Activated B cell treated with CpG ODN at 0.5 μM for 24 hours (primary cell): Measurements from ENCODE around the gene CAMKK1. TPM values are rescaled to one million over a fixed set of nuclear protein-coding genes. Genes with fewer than 3 reads are reported as not detected.
"Not testable (repeated sequence)": the region's sequence is repeated elsewhere in the genome, so short reads cannot be mapped to it uniquely, and the experiment has no call there.

ENCODE experiments used
- ATAC-seq: fragments of 200-7000 bp; cut with Tn5 transposase; one replicate; pipeline ENCODE4 v1.10.0; 2021; ENCODE audit warnings: low read depth, mild to moderate bottlenecking, moderate library complexity
- CTCF ChIA-PET: fragments of 350-600 bp; sonication (Branson Sonifier 250); formaldehyde crosslinking; loops from one replicate; lab custom pipeline; 2021; ENCODE audit warnings: antibody characterized with exemption; lab: Charles Lee
- POLR2A ChIA-PET: fragments of 350-600 bp; sonication (Branson Sonifier 250); formaldehyde crosslinking; loops from one replicate; lab custom pipeline; 2021; ENCODE audit warnings: antibody characterized with exemption; lab: Charles Lee
- DNase-seq: peaks from one replicate; pipeline ENCODE4 v3.0.0; 2022
- H3K27ac Mint-ChIP-seq: one replicate; pipeline ENCODE4 v1.8.0; 2020; ENCODE audit warnings: mixed read lengths
- H3K27me3 Mint-ChIP-seq: one replicate; pipeline ENCODE4 v1.8.0; 2021; ENCODE audit warnings: mixed read lengths
- H3K36me3 Mint-ChIP-seq: one replicate; pipeline ENCODE4 v1.8.0; 2021; ENCODE audit warnings: low read depth, mixed read lengths
- H3K4me1 Mint-ChIP-seq: one replicate; pipeline ENCODE4 v1.8.0; 2021; ENCODE audit warnings: mixed read lengths
- H3K4me3 Mint-ChIP-seq: one replicate; pipeline ENCODE4 v1.8.0; 2020; ENCODE audit warnings: mild to moderate bottlenecking, mixed read lengths
- H3K9me3 Mint-ChIP-seq: one replicate; pipeline ENCODE4 v1.8.0; 2020; ENCODE audit warnings: mixed read lengths
- CTCF ChIP-seq: fragments of 200-600 bp; IDR thresholded peaks from one replicate; pipeline ENCODE4 v1.8.0; 2022; ENCODE audit warnings: antibody characterized with exemption, mild to moderate bottlenecking
- intact Hi-C: fragments of 100-400 bp; cut with micrococcal nuclease; formaldehyde crosslinking; loops from one replicate; pipeline ENCODE4 v1.15.1; 2024
- total RNA-seq: library from RNA; stranded (reverse); gene quantifications from 2 replicates; pipeline ENCODE4 v1.2.3, GENCODE V29; 2022

The CAMKK1 gene
- total RNA-seq, 1 donor from 2014 or later = 6.1 TPM

DNA sequence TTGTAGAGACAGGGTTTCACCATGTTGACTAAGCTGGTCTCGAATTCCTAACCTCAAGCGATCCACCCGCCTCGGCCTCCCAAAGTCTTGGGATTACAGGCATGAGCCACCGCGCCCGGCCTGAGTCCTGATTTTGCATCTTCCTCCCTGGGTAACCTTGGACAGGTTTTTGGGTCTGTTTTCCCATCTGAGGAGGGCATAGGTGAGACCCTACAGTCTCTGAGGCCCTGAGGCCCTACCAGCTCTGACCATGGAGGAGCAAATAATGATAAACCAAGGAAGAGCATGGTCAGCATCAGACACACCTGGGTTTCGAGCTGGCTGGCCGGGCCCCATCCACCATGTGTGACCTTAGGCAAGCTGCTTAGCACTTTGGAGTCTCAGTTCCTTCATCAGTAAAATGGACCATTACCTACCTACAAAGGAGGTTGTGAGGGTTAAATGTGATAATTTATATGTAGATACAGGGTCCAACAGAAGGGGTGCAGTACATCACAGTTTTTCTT, 45.6 kb downstream of the CAMKK1 start:
- H3K36me3 Mint-ChIP-seq = peaks cover 22% of the 10 kb centered on the region
- ATAC-seq (no peak), DNase-seq (no peak)
- CTCF ChIA-PET = interaction anchor here (1.6 to 5.3 kb wide), 6 partner anchors 17 to 164 kb away, joined by 5 to 35 read pairs (median 12); no protein-coding TSS in a partner anchor
- H3K4me1 Mint-ChIP-seq = peaks cover 21% of the 10 kb centered on the region
- no peak overlapping the region for H3K27ac Mint-ChIP-seq
- TF ChIP-seq CTCF = no peak
- intact Hi-C loops = loop anchor here (2.0 to 5.0 kb wide), 4 partner anchors 68 to 800 kb away; partner anchors contain the start of gene ATP2A3
- no peaks in the 10 kb centered on the region for H3K9me3 Mint-ChIP-seq
- POLR2A ChIA-PET = interaction anchor here (0.6 to 3.1 kb wide), 8 partner anchors 30 to 296 kb away, joined by 3 to 19 read pairs (median 4); partner anchors contain the start of genes CYB5D2, P2RX1 and ZZEF1
- peaks cover 5% of the 10 kb centered on the region for H3K27me3 Mint-ChIP-seq
- H3K4me3 Mint-ChIP-seq = no peak overlapping the region

- ChIA-PET POLR2A (interaction anchor here (0.6 to 3.1 kb wide), 29 partner anchors 9 to 798 kb away, joined by 3 to 19 read pairs (median 5); partner anchors contain the start of genes ATP2A3, CAMKK1, CTNS and CYB5D2), CTCF (interaction anchor here (0.5 to 5.3 kb wide), 16 partner anchors 15 to 229 kb away, joined by 3 to 35 read pairs (median 6); no protein-coding TSS in a partner anchor)
- Mint-ChIP-seq H3K27ac (no peak overlapping the region), H3K4me3 (peak overlapping the region; percentile 92), H3K36me3 (peaks cover 26% of the 10 kb centered on the region), H3K4me1 (peaks cover 21% of the 10 kb centered on the region), H3K27me3 (peaks cover 4% of the 10 kb centered on the region), H3K9me3 (no peaks in the 10 kb centered on the region)
- DNase-seq (no peak), ATAC-seq (no peak)
- TF ChIP-seq CTCF = no peak
- intact Hi-C loops = loop anchor here (1.0 to 5.0 kb wide), 8 partner anchors 47 to 799 kb away; partner anchors contain the start of genes ATP2A3, CAMKK1, CTNS and CYB5D2
Measured at GRCh38 chr17:3846437-3847164, 46.3 kb downstream of the CAMKK1 start.

- peak; percentile 96 for ATAC-seq
- peaks cover 2% of the 10 kb centered on the region for H3K27me3 Mint-ChIP-seq
- peak; percentile 92 for DNase-seq
- H3K27ac Mint-ChIP-seq = peak within 1 kb of the TSS; percentile 83
- ChIA-PET CTCF (interaction anchor here (0.5 to 5.3 kb wide), 22 partner anchors 14 to 229 kb away, joined by 3 to 35 read pairs (median 4); no protein-coding TSS in a partner anchor), POLR2A (interaction anchor here (0.6 to 3.1 kb wide), 33 partner anchors 8 to 797 kb away, joined by 3 to 19 read pairs (median 5); partner anchors contain the start of genes ATP2A3, CAMKK1, CTNS and CYB5D2)
- peaks cover 21% of the 10 kb centered on the region for H3K4me1 Mint-ChIP-seq
- TF ChIP-seq CTCF = no peak
- peak within 1 kb of the TSS; percentile 92 for H3K4me3 Mint-ChIP-seq
- H3K36me3 Mint-ChIP-seq = peaks cover 31% of the 10 kb centered on the region
- H3K9me3 Mint-ChIP-seq = no peaks in the 10 kb centered on the region
- intact Hi-C loops = loop anchor here (1.0 to 5.0 kb wide), 9 partner anchors 47 to 799 kb away; partner anchors contain the start of genes ATP2A3, CAMKK1, CTNS and CYB5D2
Measured at GRCh38 chr17:3845621-3846436, 47.0 kb downstream of the CAMKK1 start, which contains the start of gene NCBP3. TSS of gene NCBP3 (minus strand) at chr17:3846246. CDS start at chr17:3846223, 23 bp downstream.

DNA sequence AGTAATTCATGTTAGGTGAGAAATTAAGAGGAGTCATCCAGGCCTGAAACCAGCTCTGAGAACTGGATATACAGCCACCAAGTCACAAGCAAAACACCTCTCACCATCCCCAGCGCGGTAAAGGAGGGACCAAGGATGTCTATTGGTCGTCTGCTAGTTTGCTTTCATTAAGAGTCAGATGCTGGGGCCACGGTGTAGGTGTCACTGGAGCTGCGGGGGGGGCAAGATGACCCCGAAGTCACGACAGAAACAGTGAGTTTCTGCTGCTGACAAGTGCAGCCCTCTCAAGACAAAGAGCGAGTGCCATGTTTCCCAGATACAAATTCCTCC, 47.6 kb downstream of the CAMKK1 start:
- H3K4me3 Mint-ChIP-seq = peak overlapping the region; percentile 92
- CTCF ChIA-PET = interaction anchor here (1.0 to 5.3 kb wide), 12 partner anchors 17 to 230 kb away, joined by 3 to 35 read pairs (median 8); no protein-coding TSS in a partner anchor
- H3K4me1 Mint-ChIP-seq = peaks cover 21% of the 10 kb centered on the region
- no peaks in the 10 kb centered on the region for H3K27me3 Mint-ChIP-seq
- peak overlapping the region; percentile 83 for H3K27ac Mint-ChIP-seq
- intact Hi-C loops = loop anchor here (2.0 to 5.0 kb wide), 4 partner anchors 62 to 798 kb away; partner anchors contain the start of gene ATP2A3
- DNase-seq (peak; percentile 25), ATAC-seq (no peak)
- no peaks in the 10 kb centered on the region for H3K9me3 Mint-ChIP-seq
- no peak for TF ChIP-seq CTCF
- peaks cover 37% of the 10 kb centered on the region for H3K36me3 Mint-ChIP-seq
- POLR2A ChIA-PET = interaction anchor here (0.6 to 3.1 kb wide), 18 partner anchors 34 to 642 kb away, joined by 3 to 19 read pairs (median 6); partner anchors contain the start of genes ATP2A3, CAMKK1, CTNS and CYB5D2

DNA sequence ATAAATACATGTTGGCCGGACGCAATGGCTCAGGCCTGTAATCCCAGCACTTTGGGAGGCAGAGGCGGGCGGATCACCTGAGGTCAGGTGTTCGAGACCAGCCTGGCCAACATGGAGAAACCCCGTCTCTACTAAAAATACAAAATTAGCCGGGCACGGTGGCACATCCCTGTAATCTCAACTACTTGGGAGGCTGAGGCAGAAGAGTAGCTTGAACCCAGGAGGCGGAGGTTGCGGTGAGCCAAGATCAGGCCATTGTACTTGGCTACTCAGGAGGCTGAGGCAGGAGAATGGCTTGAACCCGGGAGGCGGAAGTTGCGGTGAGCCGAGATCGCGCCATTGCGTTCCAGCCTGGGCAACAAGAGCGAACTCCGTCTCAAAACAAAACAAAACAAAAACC, 48.3 kb downstream of the CAMKK1 start:
- Mint-ChIP-seq H3K36me3 (peaks cover 44% of the 10 kb centered on the region), H3K4me1 (peaks cover 25% of the 10 kb centered on the region), H3K4me3 (peak overlapping the region; percentile 92)
- not testable (repeated sequence) for ATAC-seq, H3K27ac Mint-ChIP-seq, H3K9me3 Mint-ChIP-seq, DNase-seq, H3K27me3 Mint-ChIP-seq
- ChIA-PET CTCF (interaction anchor here (1.0 to 5.3 kb wide), 16 partner anchors 16 to 229 kb away, joined by 3 to 35 read pairs (median 5); no protein-coding TSS in a partner anchor), POLR2A (interaction anchor here (1.0 to 3.1 kb wide), 9 partner anchors 60 to 299 kb away, joined by 3 to 19 read pairs (median 12); partner anchors contain the start of genes ATP2A3, CTNS, CYB5D2 and P2RX1)
- intact Hi-C loops = loop anchor here (1.0 to 2.0 kb wide), 2 partner anchors 62 to 230 kb away; no protein-coding TSS in a partner anchor
